ENCODE measurements around the gene CREB3L4. TPM values are rescaled to one million over a fixed set of nuclear protein-coding genes. Genes with fewer than 3 reads are reported as not detected.

The CREB3L4 gene
- total RNA-seq, 2 experiments from 2014 or later = 17.0 to 28.2 TPM

GRCh38 chr1:153953859-153954365 is 13.8 kb upstream of the CREB3L4 start:
- Histone ChIP-seq H3K4me1 (ENCODE audit: insufficient read depth, low read length, poor library complexity, severe bottlenecking) (peaks cover 20% of the 10 kb centered on the region), H3K9me3 (ENCODE audit: low read length) (no peaks in the 10 kb centered on the region), H3K4me3 (ENCODE audit: low read depth, low read length, poor library complexity, severe bottlenecking) (no peak overlapping the region), H2AFZ (ENCODE audit: low read length) (no peak overlapping the region), H3K4me2 (ENCODE audit: low read length) (no peak overlapping the region), H3K9me2 (ENCODE audit: insufficient read depth, low read length) (no peaks in the 10 kb centered on the region), H3K36me3 (ENCODE audit: insufficient read depth, low read length) (peaks cover 57% of the 10 kb centered on the region), H3K27ac (ENCODE audit: low read depth, low read length, poor library complexity, severe bottlenecking) (no peak overlapping the region), H4K20me1 (ENCODE audit: insufficient read depth, low read length) (peaks cover 18% of the 10 kb centered on the region), H3K79me2 (ENCODE audit: insufficient read depth, low read depth, low read length) (peaks cover 43% of the 10 kb centered on the region)
- TF ChIP-seq EZH2phosphoT487 (IDR thresholded peaks at IDR 0.05; ENCODE audit: borderline replicate concordance, low read depth, low read length) (no peak), CTCF (conservative IDR thresholded peaks at IDR 0.05; ENCODE audit: low read length) (no peak)
- POLR2A ChIA-PET = interaction anchor here (1.5 kb wide), 1 partner anchor 10 kb away, joined by 3 read pairs; no protein-coding TSS in a partner anchor
- CTCF ChIA-PET (ENCODE audit: unreplicated experiment) = no interaction called here
- DNase-seq (ENCODE audit: low spot score) = no peak
- intact Hi-C loops (cut with micrococcal nuclease; ENCODE audit: unreplicated experiment) = no loop called here
- no TSS peak for BruUV-seq (replicated peaks)

GRCh38 chr1:153954826-153955225 is 12.9 kb upstream of the CREB3L4 start:
- H3K4me3 ChIP-seq (ENCODE audit: low read depth, low read length, poor library complexity, severe bottlenecking) = no peak overlapping the region
- TF ChIP-seq EZH2phosphoT487 (IDR thresholded peaks at IDR 0.05; ENCODE audit: borderline replicate concordance, low read depth, low read length) = no peak
- TF ChIP-seq CTCF (conservative IDR thresholded peaks at IDR 0.05; ENCODE audit: low read length) = no peak
- H3K4me1 ChIP-seq (ENCODE audit: insufficient read depth, low read length, poor library complexity, severe bottlenecking) = peaks cover 26% of the 10 kb centered on the region
- BruUV-seq (replicated peaks) = no TSS peak
- no peaks in the 10 kb centered on the region for H3K9me2 ChIP-seq (ENCODE audit: insufficient read depth, low read length)
- no peak overlapping the region for H2AFZ ChIP-seq (ENCODE audit: low read length)
- intact Hi-C loops (cut with micrococcal nuclease; ENCODE audit: unreplicated experiment) = no loop called here
- no peak overlapping the region for H3K4me2 ChIP-seq (ENCODE audit: low read length)
- ChIA-PET CTCF (ENCODE audit: unreplicated experiment) (no interaction called here), POLR2A (no interaction called here)
- peaks cover 54% of the 10 kb centered on the region for H3K36me3 ChIP-seq (ENCODE audit: insufficient read depth, low read length)
- no peaks in the 10 kb centered on the region for H3K9me3 ChIP-seq (ENCODE audit: low read length)
- H3K27ac ChIP-seq (ENCODE audit: low read depth, low read length, poor library complexity, severe bottlenecking) = no peak overlapping the region
- no peak for DNase-seq (ENCODE audit: low spot score)
- H3K79me2 ChIP-seq (ENCODE audit: insufficient read depth, low read depth, low read length) = peaks cover 43% of the 10 kb centered on the region
- H4K20me1 ChIP-seq (ENCODE audit: insufficient read depth, low read length) = peaks cover 18% of the 10 kb centered on the region

- H3K4me1 ChIP-seq (ENCODE audit: insufficient read depth, low read length, poor library complexity, severe bottlenecking) = peaks cover 38% of the 10 kb centered on the region
- peak overlapping the region; percentile 74 for H3K27ac ChIP-seq (ENCODE audit: low read depth, low read length, poor library complexity, severe bottlenecking)
- H3K9me2 ChIP-seq (ENCODE audit: insufficient read depth, low read length) = no peaks in the 10 kb centered on the region
- ChIA-PET CTCF (ENCODE audit: unreplicated experiment) (interaction anchor here (0.9 kb wide), 1 partner anchor 21 kb away, joined by 3 read pairs; the partner anchor contains the start of gene JTB), POLR2A (interaction anchor here (0.6 to 2.5 kb wide), 4 partner anchors 10 to 26 kb away, joined by 3 to 16 read pairs (median 4); partner anchors contain the start of genes CREB3L4 and DENND4B)
- H2AFZ ChIP-seq (ENCODE audit: low read length) = peak overlapping the region; percentile 16; the same call in 1 of the 2 replicates
- no TSS peak for BruUV-seq (replicated peaks)
- no peaks in the 10 kb centered on the region for H3K9me3 ChIP-seq (ENCODE audit: low read length)
- intact Hi-C loops (cut with micrococcal nuclease; ENCODE audit: unreplicated experiment) = no loop called here
- no peak for TF ChIP-seq EZH2phosphoT487 (IDR thresholded peaks at IDR 0.05; ENCODE audit: borderline replicate concordance, low read depth, low read length)
- TF ChIP-seq CTCF (conservative IDR thresholded peaks at IDR 0.05; ENCODE audit: low read length) = no peak
- H3K36me3 ChIP-seq (ENCODE audit: insufficient read depth, low read length) = peaks cover 40% of the 10 kb centered on the region
- no peak for DNase-seq (ENCODE audit: low spot score)
- peak overlapping the region; percentile 87 for H3K4me3 ChIP-seq (ENCODE audit: low read depth, low read length, poor library complexity, severe bottlenecking)
- peaks cover 43% of the 10 kb centered on the region for H3K79me2 ChIP-seq (ENCODE audit: insufficient read depth, low read depth, low read length)
- H4K20me1 ChIP-seq (ENCODE audit: insufficient read depth, low read length) = peaks cover 18% of the 10 kb centered on the region
- peak overlapping the region; percentile 97 for H3K4me2 ChIP-seq (ENCODE audit: low read length)
Observed at GRCh38 chr1:153956997-153957715, 10.5 kb upstream of the CREB3L4 start.

All from OCI-LY7 (cell line).